Subcutaneous adipose tissue (tissue), 4 donors: ENCODE data around the gene C5orf63. TPM values are rescaled to one million over a fixed set of nuclear protein-coding genes. Genes with fewer than 3 reads are reported as not detected.

Experiments
- CTCF ChIP-seq: fragments of 450-650 bp; IDR thresholded peaks from one replicate; pipeline ENCODE4 v1.5.1; 2016; ENCODE audit warnings: low read depth, mild to moderate bottlenecking, control low read depth, antibody characterized with exemption, moderate library complexity
- total RNA-seq, 4 donors: library from RNA; depleted of rRNA; stranded (reverse); fragments of >200 nt; gene quantifications; one replicate each; pipeline ENCODE4 v1.1.0, GENCODE V29; 2016

The C5orf63 gene
- total RNA-seq, 4 donors from 2014 or later = 2.1 to 4.7 (median 2.5) TPM

- TF ChIP-seq CTCF = no peak
Measured at GRCh38 chr5:127060470-127060985, 12.8 kb downstream of the C5orf63 start.

GRCh38 chr5:127056896-127057295 lies 16.4 kb downstream of the C5orf63 start:
- no peak for TF ChIP-seq CTCF

- TF ChIP-seq CTCF = no peak
Measured at GRCh38 chr5:127055880-127056653, 17.2 kb downstream of the C5orf63 start.

- no peak for TF ChIP-seq CTCF
Measured at GRCh38 chr5:127053049-127053448, 20.3 kb downstream of the C5orf63 start.

GRCh38 chr5:127051591-127051990 lies 21.7 kb downstream of the C5orf63 start:
- TF ChIP-seq CTCF = no peak

GRCh38 chr5:127046343-127047072 lies 26.8 kb downstream of the C5orf63 start:
- no peak for TF ChIP-seq CTCF

- TF ChIP-seq CTCF = no peak
Measured at GRCh38 chr5:127042593-127042992, 30.7 kb downstream of the C5orf63 start.
